Neuronal stem cell (in vitro differentiated cells): Measurements from ENCODE around the gene FOXA1.

Source experiments
- DNase-seq: peaks from one replicate; pipeline ENCODE4 v3.0.0-alpha.2; 2013; ENCODE audit warnings: low spot score
- H2AFZ ChIP-seq: one replicate; pipeline ENCODE4 v1.6.1; 2013; ENCODE audit warnings: mild to moderate bottlenecking, low read length, inconsistent platforms
- H2AK5ac ChIP-seq: 2 replicates; pipeline ENCODE4 v1.6.1; 2013; ENCODE audit warnings: low read depth, mild to moderate bottlenecking, inconsistent platforms, low read length, moderate library complexity, mixed read lengths
- H2BK120ac ChIP-seq: 2 replicates; pipeline ENCODE4 v1.6.1; 2013; ENCODE audit warnings: low read depth, mild to moderate bottlenecking, inconsistent platforms, low read length, moderate library complexity, mixed read lengths
- H2BK12ac ChIP-seq: one replicate; pipeline ENCODE4 v1.6.1; 2013; ENCODE audit warnings: low read length, inconsistent platforms
- H2BK15ac ChIP-seq: 2 replicates; pipeline ENCODE4 v1.6.1; 2013; ENCODE audit warnings: mild to moderate bottlenecking, low read length, inconsistent platforms, mixed read lengths
- H2BK5ac ChIP-seq: one replicate; pipeline ENCODE4 v1.6.1; 2013; ENCODE audit warnings: inconsistent platforms, mild to moderate bottlenecking, low read length, moderate library complexity
- H3K14ac ChIP-seq: one replicate; pipeline ENCODE4 v1.6.1; 2013; ENCODE audit warnings: low read length, inconsistent platforms
- H3K18ac ChIP-seq: 2 replicates; pipeline ENCODE4 v1.6.1; 2013; ENCODE audit warnings: low read length, inconsistent platforms
- H3K23ac ChIP-seq: 2 replicates; pipeline ENCODE4 v1.6.1; 2013; ENCODE audit warnings: low read depth, mild to moderate bottlenecking, mixed read lengths, low read length, inconsistent platforms; ENCODE audit not compliant: poor library complexity
- H3K27ac ChIP-seq: replicated peaks from 3 replicates; pipeline ENCODE4 v1.5.1; 2013; ENCODE audit warnings: low read length, inconsistent platforms
- H3K27me3 ChIP-seq, 3 experiments: 2 replicates each; pipeline ENCODE4 v1.6.1; 2013; ENCODE audit warnings: low read length in 3 of 3, mild to moderate bottlenecking in 2 of 3, inconsistent platforms in 1 of 3, low read depth in 1 of 3, mixed read lengths in 1 of 3, moderate library complexity in 1 of 3; ENCODE audit not compliant: control insufficient read depth in 3 of 3, insufficient read depth in 3 of 3
- H3K36me3 ChIP-seq, 2 donors: replicated peaks in 1 of 2; 2 replicates each; pipeline ENCODE4 v1.6.1; 2013; ENCODE audit warnings: low read length in 2 of 2; ENCODE audit not compliant: control insufficient read depth in 2 of 2, insufficient read depth in 2 of 2
- H3K4ac ChIP-seq: 2 replicates; pipeline ENCODE4 v1.6.1; 2013; ENCODE audit warnings: inconsistent platforms, mild to moderate bottlenecking, low read length, moderate library complexity
- H3K4me1 ChIP-seq, 2 donors: 1 replicate in 1 of 2; 2 replicates in 1 of 2; pipeline ENCODE4 v1.6.1; 2013; ENCODE audit warnings: low read length in 2 of 2, low read depth in 1 of 2; ENCODE audit not compliant: control insufficient read depth in 2 of 2, insufficient read depth in 1 of 2
- H3K4me2 ChIP-seq: one replicate; pipeline ENCODE4 v1.6.1; 2013; ENCODE audit warnings: mild to moderate bottlenecking, low read length, inconsistent platforms; ENCODE audit not compliant: insufficient read depth, poor library complexity, severe bottlenecking
- H3K4me3 ChIP-seq, 2 donors: 2 replicates each; pipeline ENCODE4 v1.5.1; 2013; ENCODE audit warnings: low read length in 2 of 2, mild to moderate bottlenecking in 2 of 2, inconsistent platforms in 1 of 2, moderate library complexity in 1 of 2
- H3K79me1 ChIP-seq: one replicate; pipeline ENCODE4 v1.6.1; 2013; ENCODE audit warnings: low read depth, mild to moderate bottlenecking, inconsistent platforms, low read length, moderate library complexity
- H3K9ac ChIP-seq: one replicate; pipeline ENCODE4 v1.6.1; 2013; ENCODE audit warnings: mild to moderate bottlenecking, low read depth, low read length, inconsistent platforms; ENCODE audit not compliant: poor library complexity
- H3K9me3 ChIP-seq, 2 donors: replicated peaks in 1 of 2; 2 replicates each; pipeline versions ENCODE3 to v1.6.1; 2013; ENCODE audit warnings: low read length in 2 of 2, mild to moderate bottlenecking in 2 of 2, inconsistent platforms in 1 of 2, low read depth in 1 of 2, mixed read lengths in 1 of 2, moderate library complexity in 1 of 2; ENCODE audit not compliant: control insufficient read depth in 2 of 2, insufficient read depth in 1 of 2
- H4K8ac ChIP-seq: one replicate; pipeline ENCODE4 v1.6.1; 2013; ENCODE audit warnings: low read depth, mild to moderate bottlenecking, inconsistent platforms, low read length, moderate library complexity
- H4K91ac ChIP-seq: one replicate; pipeline ENCODE4 v1.6.1; 2013; ENCODE audit warnings: low read length, low read depth, mild to moderate bottlenecking, inconsistent platforms; ENCODE audit not compliant: poor library complexity
- WGBS, 2 donors: extraction: QIAGEN DNeasy Blood & Tissue Kit; methylation state at CpG; one replicate each; pipeline ENCODE4 v1.1.7; 2013; ENCODE audit warnings: missing lambda C conversion rate in 2 of 2, mixed read lengths in 1 of 2; ENCODE audit not compliant: insufficient read length in 2 of 2, insufficient replicate concordance in 1 of 2; ENCODE audit errors: extremely low coverage in 2 of 2; 5-methylcytosine and 5-hydroxymethylcytosine counted together

Gene FOXA1

GRCh38 chr14:37596790-37597472 is 1.9 kb upstream of the FOXA1 start:
- Histone ChIP-seq H3K79me1 (peaks cover 4% of the 10 kb centered on the region), H4K8ac (no peak overlapping the region), H2BK12ac (no peak overlapping the region), H2AK5ac (no peak overlapping the region), H2AFZ (no peak overlapping the region), H2BK120ac (no peak overlapping the region), H3K27ac (no peak overlapping the region), H3K36me3 (no peaks in the 10 kb centered on the region), H4K91ac (no peak overlapping the region), H3K4me3 (no peak overlapping the region), H2BK5ac (no peak overlapping the region), H3K27me3 (peaks cover 37 to 98% (median 93%) of the 10 kb centered on the region in 3 experiments), H3K18ac (no peak overlapping the region), H3K9ac (no peak overlapping the region), H3K4me1 (peaks cover 4 to 9% of the 10 kb centered on the region in 2 donors), H3K14ac (no peak overlapping the region), H2BK15ac (no peak overlapping the region), H3K4me2 (no peak overlapping the region), H3K4ac (no peak overlapping the region), H3K9me3 (peaks cover 2 to 5% of the 10 kb centered on the region in 2 donors), H3K23ac (no peak overlapping the region)
- WGBS, 2 donors = no CpG with 5 or more reads among the region's 7 CpGs
- DNase-seq = no peak

GRCh38 chr14:37595809-37596621 is 966 bp upstream of the FOXA1 start:
- Histone ChIP-seq H3K27ac (no peak overlapping the region), H2BK120ac (no peak overlapping the region), H3K14ac (no peak overlapping the region), H3K36me3 (no peaks in the 10 kb centered on the region), H3K23ac (no peak overlapping the region), H3K9me3 (peaks cover 0 to under 1% of the 10 kb centered on the region in 2 donors), H3K4me2 (peak overlapping the region; percentile 96), H2BK15ac (no peak overlapping the region), H3K9ac (no peak overlapping the region), H3K27me3 (peaks cover 41 to 98% (median 93%) of the 10 kb centered on the region in 3 experiments), H2AFZ (peak overlapping the region; percentile 88), H3K18ac (no peak overlapping the region), H3K4me3 (peak overlapping the region in 1 of 2 donors; percentile 15), H4K91ac (no peak overlapping the region), H3K4ac (no peak overlapping the region), H3K79me1 (peaks cover 4% of the 10 kb centered on the region), H2BK5ac (no peak overlapping the region), H2AK5ac (no peak overlapping the region), H4K8ac (no peak overlapping the region), H2BK12ac (no peak overlapping the region), H3K4me1 (peaks cover 4 to 12% of the 10 kb centered on the region in 2 donors)
- DNase-seq = peak; percentile 46
- WGBS, 2 donors = no CpG with 5 or more reads among the region's 46 CpGs

- Histone ChIP-seq H3K18ac (peak overlapping the region; percentile 80), H2BK120ac (no peak overlapping the region), H3K9me3 (no peaks in the 10 kb centered on the region), H3K23ac (no peak overlapping the region), H3K79me1 (peaks cover 4% of the 10 kb centered on the region), H3K4me1 (peaks cover 0 to 9% of the 10 kb centered on the region in 2 donors), H4K8ac (no peak overlapping the region), H3K27me3 (peaks cover 36 to 98% (median 86%) of the 10 kb centered on the region in 3 experiments), H2BK5ac (no peak overlapping the region), H3K9ac (no peak overlapping the region), H2AK5ac (no peak overlapping the region), H2AFZ (peak overlapping the region; percentile 88), H4K91ac (no peak overlapping the region), H3K14ac (peak overlapping the region; percentile 38), H3K27ac (no peak overlapping the region), H3K4ac (no peak overlapping the region), H3K4me3 (peak overlapping the region; percentile 42 to 69), H2BK15ac (peak overlapping the region; percentile 37), H2BK12ac (no peak overlapping the region), H3K4me2 (peak overlapping the region; percentile 96), H3K36me3 (no peaks in the 10 kb centered on the region)
- WGBS, 2 donors = no CpG with 5 or more reads among the region's 56 CpGs
- peak; percentile 92 for DNase-seq
These were observed 645 bp downstream of the FOXA1 start for GRCh38 chr14:37594238-37594970.
